ENCODE results near the gene PITPNM3. TPM values are rescaled to one million over a fixed set of nuclear protein-coding genes. Genes with fewer than 3 reads are reported as not detected.

PITPNM3 gene
- total RNA-seq, 4 donors from 2014 or later, result 0.13 to 0.87 (median 0.41) TPM

- no peak overlapping the region for H3K27ac ChIP-seq
- intact Hi-C loops (cut with DNase I; ENCODE audit: low total_unique reads), result no loop called here
- no peaks in the 10 kb centered on the region for H3K4me1 ChIP-seq
- H3K4me3 ChIP-seq, result no peak overlapping the region
- no peak for ATAC-seq
- no peak for DNase-seq
- no peak for TF ChIP-seq POLR2A (IDR thresholded peaks at IDR 0.05)
- no peak for TF ChIP-seq CTCF (IDR thresholded peaks at IDR 0.05 in 4 of 5, conservative IDR thresholded peaks at IDR 0.05 in 1 of 5)
- H3K27me3 ChIP-seq, result no peaks in the 10 kb centered on the region
- H3K36me3 ChIP-seq, result no peaks in the 10 kb centered on the region
- no peaks in the 10 kb centered on the region for H3K9me3 ChIP-seq
- in situ Hi-C loops (cut with MboI; ENCODE audit: low sequenced_read_pairs in 4 of 4), result loop anchor here in 1 of 4 donors (25.0 kb wide), 1 partner anchor 123 kb away; no protein-coding TSS in a partner anchor
These were observed 92.5 kb downstream of the PITPNM3 start for GRCh38 chr17:6463616-6464445.

GRCh38 chr17:6462692-6463091 is 93.7 kb downstream of the PITPNM3 start:
- DNase-seq, result no peak
- no peak overlapping the region for H3K27ac ChIP-seq
- no peaks in the 10 kb centered on the region for H3K36me3 ChIP-seq
- intact Hi-C loops (cut with DNase I; ENCODE audit: low total_unique reads), result no loop called here
- no peak for TF ChIP-seq POLR2A (IDR thresholded peaks at IDR 0.05)
- no peak for TF ChIP-seq CTCF (IDR thresholded peaks at IDR 0.05 in 4 of 5, conservative IDR thresholded peaks at IDR 0.05 in 1 of 5)
- ATAC-seq, result no peak
- in situ Hi-C loops (cut with MboI; ENCODE audit: low sequenced_read_pairs in 4 of 4), result loop anchor here in 1 of 4 donors (25.0 kb wide), 1 partner anchor 125 kb away; no protein-coding TSS in a partner anchor
- no peaks in the 10 kb centered on the region for H3K4me1 ChIP-seq
- no peaks in the 10 kb centered on the region for H3K9me3 ChIP-seq
- no peak overlapping the region for H3K4me3 ChIP-seq
- no peaks in the 10 kb centered on the region for H3K27me3 ChIP-seq

GRCh38 chr17:6461792-6462524 is 94.4 kb downstream of the PITPNM3 start:
- Histone ChIP-seq H3K27me3 (no peaks in the 10 kb centered on the region), H3K27ac (no peak overlapping the region), H3K9me3 (no peaks in the 10 kb centered on the region), H3K36me3 (no peaks in the 10 kb centered on the region), H3K4me1 (peaks cover under 1 to 7% of the 10 kb centered on the region in 2 donors), H3K4me3 (no peak overlapping the region)
- intact Hi-C loops (cut with DNase I; ENCODE audit: low total_unique reads), result no loop called here
- no peak for DNase-seq
- TF ChIP-seq CTCF (IDR thresholded peaks at IDR 0.05 in 4 of 5, conservative IDR thresholded peaks at IDR 0.05 in 1 of 5), result no peak
- no peak for TF ChIP-seq POLR2A (IDR thresholded peaks at IDR 0.05)
- ATAC-seq, result no peak
- in situ Hi-C loops (cut with MboI; ENCODE audit: low sequenced_read_pairs in 4 of 4), result loop anchor here in 1 of 4 donors (25.0 kb wide), 1 partner anchor 125 kb away; no protein-coding TSS in a partner anchor

GRCh38 chr17:6461246-6461645 is 95.1 kb downstream of the PITPNM3 start:
- H3K27ac ChIP-seq, result no peak overlapping the region
- H3K36me3 ChIP-seq, result no peaks in the 10 kb centered on the region
- DNase-seq (no peak), ATAC-seq (no peak)
- no peak for TF ChIP-seq POLR2A (IDR thresholded peaks at IDR 0.05)
- no peak for TF ChIP-seq CTCF (IDR thresholded peaks at IDR 0.05 in 4 of 5, conservative IDR thresholded peaks at IDR 0.05 in 1 of 5)
- H3K27me3 ChIP-seq, result no peaks in the 10 kb centered on the region
- no peak overlapping the region for H3K4me3 ChIP-seq
- in situ Hi-C loops (cut with MboI; ENCODE audit: low sequenced_read_pairs in 4 of 4), result loop anchor here in 1 of 4 donors (25.0 kb wide), 1 partner anchor 126 kb away; no protein-coding TSS in a partner anchor
- intact Hi-C loops (cut with DNase I; ENCODE audit: low total_unique reads), result no loop called here
- peaks cover 4 to 13% of the 10 kb centered on the region in 2 donors for H3K4me1 ChIP-seq
- H3K9me3 ChIP-seq, result no peaks in the 10 kb centered on the region
